GM12892 (cell line): ENCODE measurements around the gene TTC39B.

Experiments used
- POLR2A ChIP-seq: IDR thresholded peaks from 2 replicates; pipeline ENCODE4 v1.6.1; 2011; ENCODE audit warnings: low read depth, low read length, control low read depth
- POLR2AphosphoS5 ChIP-seq: IDR thresholded peaks from 2 replicates; pipeline ENCODE4 v1.6.1; 2011; ENCODE audit warnings: low read depth, low read length, control low read depth
- TAF1 ChIP-seq: IDR thresholded peaks from 2 replicates; pipeline ENCODE4 v1.6.1; 2011; ENCODE audit warnings: low read depth, mild to moderate bottlenecking, control low read depth, low read length, borderline replicate concordance

DNA sequence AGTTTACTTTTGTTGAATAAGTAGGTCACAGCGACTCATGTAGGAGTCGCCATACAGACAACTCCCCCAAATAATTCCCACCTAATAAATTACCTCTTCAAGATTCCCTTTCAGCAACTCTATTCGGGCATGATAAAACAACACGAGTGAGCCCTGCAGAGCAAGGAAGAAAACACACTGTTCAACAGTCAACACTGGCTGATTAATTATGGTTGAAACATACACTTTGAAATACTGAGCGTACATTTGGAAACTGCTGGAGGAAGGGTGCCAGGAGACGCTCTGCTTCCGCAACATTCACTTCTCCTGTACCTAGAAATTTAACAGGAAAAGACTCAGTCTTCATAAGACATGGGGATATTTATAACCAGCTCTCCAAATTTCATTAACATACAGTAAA, 117.5 kb downstream of the TTC39B start:
- TF ChIP-seq TAF1 (no peak), POLR2A (no peak), POLR2AphosphoS5 (no peak)
